CD4-positive, alpha-beta T cell treated with Interleukin-17A for 1 hour (primary cell): ENCODE results near the gene DCAF15.
"Not testable (repeated sequence)": the region's sequence is repeated elsewhere in the genome, so short reads cannot be mapped to it uniquely, and the experiment has no call there.

Experiments
- DNase-seq: peaks from one replicate; pipeline ENCODE4 v3.0.0-alpha.2; 2020

Gene DCAF15, protein sequence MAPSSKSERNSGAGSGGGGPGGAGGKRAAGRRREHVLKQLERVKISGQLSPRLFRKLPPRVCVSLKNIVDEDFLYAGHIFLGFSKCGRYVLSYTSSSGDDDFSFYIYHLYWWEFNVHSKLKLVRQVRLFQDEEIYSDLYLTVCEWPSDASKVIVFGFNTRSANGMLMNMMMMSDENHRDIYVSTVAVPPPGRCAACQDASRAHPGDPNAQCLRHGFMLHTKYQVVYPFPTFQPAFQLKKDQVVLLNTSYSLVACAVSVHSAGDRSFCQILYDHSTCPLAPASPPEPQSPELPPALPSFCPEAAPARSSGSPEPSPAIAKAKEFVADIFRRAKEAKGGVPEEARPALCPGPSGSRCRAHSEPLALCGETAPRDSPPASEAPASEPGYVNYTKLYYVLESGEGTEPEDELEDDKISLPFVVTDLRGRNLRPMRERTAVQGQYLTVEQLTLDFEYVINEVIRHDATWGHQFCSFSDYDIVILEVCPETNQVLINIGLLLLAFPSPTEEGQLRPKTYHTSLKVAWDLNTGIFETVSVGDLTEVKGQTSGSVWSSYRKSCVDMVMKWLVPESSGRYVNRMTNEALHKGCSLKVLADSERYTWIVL

DNA sequence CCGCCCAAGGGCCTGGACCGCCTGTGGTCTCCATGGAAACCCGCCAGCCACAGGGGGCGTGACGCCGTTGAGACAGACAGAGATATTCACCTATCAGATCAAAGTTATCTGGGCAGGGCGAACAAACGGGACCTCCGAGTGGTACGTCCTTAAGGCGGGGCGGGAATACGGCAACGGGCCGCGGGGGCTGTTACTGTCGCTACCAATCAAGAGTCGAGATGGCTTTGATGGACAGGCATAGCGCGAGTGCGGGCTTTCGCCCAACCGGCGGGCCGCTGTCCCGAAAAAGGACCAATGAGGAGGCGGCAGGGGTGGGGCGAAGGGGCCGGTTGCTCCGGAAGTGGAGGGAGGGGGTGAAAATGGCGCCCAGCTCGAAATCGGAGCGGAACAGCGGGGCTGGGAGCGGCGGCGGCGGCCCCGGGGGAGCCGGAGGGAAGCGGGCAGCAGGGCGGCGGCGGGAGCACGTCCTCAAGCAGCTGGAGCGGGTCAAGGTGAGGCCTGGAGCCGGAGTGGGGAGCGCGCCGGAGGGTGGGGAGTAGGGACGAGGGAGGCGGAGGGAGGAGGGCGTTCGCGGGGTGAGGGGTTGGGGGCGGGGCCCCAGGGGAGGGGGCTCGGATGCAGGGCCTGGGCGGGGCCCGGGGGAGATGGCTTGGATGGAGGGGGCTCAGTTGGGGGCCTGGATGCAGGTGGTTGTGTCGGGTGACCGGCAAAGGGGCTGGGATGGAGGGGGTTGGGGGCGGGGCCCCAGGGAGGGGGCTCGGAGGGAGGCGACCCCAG is at the start of gene DCAF15:
Gene DCAF15 (plus strand): TSS at position 356 of the 777 bp plus-strand sequence. CDS start 4 bp downstream, at position 360.
- DNase-seq, result peak; percentile 100

DNA sequence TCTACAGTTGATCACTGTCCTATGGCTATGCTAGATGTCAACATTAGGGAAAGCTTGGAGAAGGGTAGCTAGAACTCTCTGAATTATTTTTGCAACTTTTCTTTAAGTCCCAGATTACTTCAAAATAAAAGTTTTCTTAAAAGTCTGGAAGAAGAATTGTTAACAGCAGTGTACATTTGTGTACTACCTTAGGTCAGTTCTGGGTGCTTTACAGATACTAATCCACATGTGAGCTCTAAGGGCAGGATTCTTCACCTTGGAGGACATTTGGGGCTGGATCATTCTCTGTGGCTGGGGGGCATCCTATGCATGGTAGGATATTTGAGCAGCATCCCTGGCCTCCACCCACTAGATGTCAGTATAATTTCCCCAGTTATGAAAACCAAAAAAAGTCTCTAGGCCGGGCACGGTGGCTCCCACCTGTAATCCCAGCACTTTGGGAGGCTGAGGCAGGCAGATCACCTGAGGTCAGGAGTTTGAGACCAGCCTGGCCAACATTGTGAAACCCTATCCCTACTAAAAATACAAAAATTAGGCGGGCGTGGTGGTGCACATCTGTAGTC is 49.2 kb upstream of the DCAF15 start:
- peak; percentile 57 for DNase-seq

DNA sequence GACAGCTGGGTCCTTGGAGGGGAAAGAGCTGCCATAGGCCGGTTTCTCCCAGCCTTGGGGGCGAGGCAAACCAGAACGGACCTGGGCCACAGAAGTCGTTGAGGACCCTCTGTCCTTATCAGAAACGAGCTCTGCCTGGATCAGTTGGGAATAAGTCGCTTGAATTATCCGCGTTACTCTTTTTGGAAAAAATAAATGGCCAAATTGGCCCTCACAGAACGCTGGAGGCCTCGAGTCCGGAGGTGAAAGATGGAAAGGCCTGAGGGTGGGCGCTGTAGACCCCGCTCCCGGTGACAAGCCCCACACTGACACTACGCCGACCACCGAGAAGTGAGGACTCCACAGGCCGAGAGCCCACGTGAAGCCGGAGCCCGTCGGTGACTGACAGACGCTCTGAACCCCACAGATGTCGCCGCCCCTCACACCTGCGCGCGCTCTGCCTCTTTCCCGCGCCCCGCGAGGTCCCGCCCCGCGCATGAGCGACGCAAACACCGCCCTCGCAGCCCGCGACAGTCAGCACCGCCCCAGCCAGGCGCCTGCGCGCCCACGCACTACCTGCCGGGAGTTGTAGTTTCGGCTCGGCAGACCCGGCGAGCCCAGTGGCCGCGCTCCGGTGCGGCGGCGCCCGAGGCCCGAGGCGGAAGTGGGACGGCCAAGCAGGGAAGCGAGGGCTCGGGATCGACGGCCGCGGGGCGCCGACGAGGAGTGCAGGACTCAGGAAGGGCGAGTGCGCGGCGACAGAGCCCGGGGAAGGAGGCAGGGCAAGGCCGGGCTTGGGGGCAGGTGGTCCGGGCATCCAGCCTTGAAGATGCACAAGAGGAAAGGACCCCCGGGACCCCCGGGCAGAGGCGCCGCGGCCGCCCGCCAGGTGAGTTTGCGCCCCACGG is 46.4 kb upstream of the DCAF15 start, which contains the start of the genes BRME1 and CC2D1A:
Gene BRME1 (minus strand): TSS at position 484 of the 887 bp plus-strand sequence. CDS start 1,225 bp downstream, outside the sequence.
Gene CC2D1A (plus strand): TSS at position 568 of the 887 bp plus-strand sequence. CDS start 241 bp downstream, at position 809.
- DNase-seq, result peak; percentile 94

DNA sequence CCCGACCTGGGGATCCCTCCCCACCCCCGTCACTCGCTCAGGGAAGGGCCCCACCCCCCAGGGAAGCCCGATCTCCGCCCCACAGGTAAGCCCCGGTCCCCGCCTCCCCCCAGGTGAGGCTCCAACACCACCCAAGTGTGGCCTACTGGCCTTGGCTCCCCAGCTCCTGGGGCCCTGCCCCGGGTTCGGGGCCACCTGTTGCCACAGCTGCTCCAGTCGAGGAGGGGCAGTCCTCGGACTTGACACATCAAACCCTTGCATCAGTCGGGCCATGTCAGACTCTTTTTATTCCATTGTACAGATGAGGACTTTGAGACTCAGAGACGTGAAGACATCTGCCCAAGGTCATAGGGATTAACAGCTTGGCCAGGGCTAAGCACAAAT is 45.8 kb upstream of the DCAF15 start:
- peak; percentile 45 for DNase-seq

DNA sequence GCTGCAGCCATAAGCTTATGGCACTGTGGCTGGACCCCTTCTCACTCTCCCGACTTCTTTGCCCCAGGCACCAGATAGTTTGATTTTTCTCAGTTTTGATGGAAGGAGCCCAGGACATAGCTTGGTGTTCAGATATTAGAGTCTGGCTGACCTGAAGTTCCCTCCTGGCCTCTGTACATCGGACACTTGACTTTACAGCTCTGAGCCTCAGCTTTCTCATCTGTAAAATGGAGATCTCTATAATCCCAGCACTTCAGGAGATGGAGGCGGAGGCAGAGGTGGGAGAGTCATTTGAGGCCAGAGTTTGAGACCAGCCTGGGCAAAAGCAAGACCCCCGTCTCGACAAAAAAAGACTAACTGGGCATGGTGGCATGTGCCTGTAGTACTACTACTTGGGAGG is 45.4 kb upstream of the DCAF15 start:
- no peak for DNase-seq

DNA sequence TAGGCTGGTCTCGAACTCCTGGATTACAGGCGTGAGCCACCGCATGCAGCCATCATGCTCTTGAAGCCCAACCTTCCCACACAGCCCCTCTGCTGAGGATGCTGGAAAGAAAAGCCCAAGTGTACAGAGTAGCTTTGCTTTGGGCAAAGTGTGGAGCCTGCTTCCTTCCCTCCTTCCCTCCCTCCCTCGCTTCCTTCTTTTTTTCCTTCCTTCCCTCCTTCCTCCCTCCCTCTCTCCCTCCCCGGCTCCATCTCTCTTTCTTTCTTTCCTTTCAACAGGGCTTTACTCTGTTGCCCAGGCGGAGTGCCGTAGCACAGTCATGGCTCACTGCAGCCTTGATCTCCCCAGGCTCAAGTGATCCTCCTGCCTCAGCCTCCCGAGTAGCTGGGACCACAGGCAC is 43.6 kb upstream of the DCAF15 start:
- no peak for DNase-seq

DNA sequence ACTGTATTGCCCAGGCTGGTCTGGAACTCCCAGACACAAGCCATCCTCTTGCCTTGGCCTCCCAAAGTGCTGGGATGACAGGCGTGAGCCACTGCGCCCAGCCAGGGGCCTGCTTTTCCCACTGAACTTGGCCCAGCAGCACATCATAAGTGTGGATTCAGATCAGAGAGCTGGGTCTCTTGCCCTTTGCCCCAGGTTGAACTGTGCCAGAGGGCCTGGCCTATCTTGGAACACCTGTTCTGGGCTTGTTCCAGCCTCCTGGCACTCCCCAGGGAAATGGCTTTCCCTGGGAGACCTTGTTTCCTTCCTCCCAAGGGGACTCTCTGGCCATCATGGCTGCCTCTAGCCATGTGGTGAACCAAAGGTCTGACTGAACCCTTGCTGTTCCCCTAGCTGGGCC is 42.9 kb upstream of the DCAF15 start:
- DNase-seq, result no peak

DNA sequence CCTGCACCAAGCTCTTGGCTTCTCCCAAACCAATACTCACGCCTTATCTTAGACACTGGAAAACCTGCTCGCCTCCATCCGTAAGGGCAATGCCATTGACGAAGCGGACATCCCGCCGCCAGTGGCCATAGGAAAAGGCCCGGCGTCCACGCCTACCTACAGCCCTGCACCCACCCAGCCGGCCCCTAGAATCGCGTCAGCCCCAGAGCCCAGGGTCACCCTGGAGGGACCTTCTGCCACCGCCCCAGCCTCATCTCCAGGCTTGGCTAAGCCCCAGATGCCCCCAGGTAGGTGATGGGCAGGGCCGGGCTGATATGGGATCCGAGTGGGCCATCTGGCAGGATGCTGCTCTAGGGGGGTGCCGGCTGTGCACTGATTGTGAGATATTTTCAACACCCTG is 39.0 kb upstream of the DCAF15 start:
- DNase-seq, result no peak

DNA sequence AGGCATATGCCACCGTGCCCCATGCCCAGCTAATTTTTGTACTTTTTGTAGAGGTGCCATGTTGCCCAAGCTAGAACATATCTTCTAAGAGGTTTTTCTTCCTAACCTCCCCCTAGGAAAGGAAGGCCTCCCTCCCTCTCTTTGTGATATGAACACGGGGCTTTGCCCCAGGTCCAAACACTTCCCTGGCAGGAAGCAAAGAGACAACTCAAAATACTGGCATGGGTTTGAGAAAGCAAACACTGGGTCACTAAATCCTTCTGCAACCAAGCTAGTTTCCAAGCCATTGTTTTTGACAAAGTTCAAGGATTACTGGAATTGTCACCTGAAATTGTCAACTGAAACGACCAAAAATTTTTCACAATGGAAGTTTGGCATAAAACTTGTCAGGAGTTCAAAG is 37.5 kb upstream of the DCAF15 start:
- DNase-seq, result no peak

DNA sequence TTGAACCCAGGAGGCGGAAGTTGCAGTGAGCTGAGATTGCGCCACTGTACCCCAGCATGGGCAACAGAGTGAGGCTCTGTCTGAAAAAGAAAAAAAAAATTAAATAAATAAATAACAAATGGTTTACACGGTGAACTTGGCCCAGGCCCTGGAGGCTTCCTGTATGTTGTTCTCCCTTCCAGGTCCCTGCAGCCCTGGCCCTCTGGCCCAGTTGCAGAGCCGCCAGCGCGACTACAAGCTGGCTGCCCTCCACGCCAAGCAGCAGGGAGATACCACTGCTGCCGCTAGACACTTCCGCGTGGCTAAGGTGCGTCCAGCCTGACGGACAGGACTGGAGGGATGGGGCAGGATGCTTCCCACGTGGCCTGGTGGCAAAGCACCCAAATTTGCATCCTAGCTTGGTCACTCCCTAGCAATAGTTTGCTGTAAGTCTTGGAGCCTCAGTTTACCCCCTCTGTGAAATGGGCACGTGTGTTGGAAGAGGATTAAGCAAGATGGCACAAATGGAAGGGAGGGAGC is 34.4 kb upstream of the DCAF15 start:
- DNase-seq, result no peak

DNA sequence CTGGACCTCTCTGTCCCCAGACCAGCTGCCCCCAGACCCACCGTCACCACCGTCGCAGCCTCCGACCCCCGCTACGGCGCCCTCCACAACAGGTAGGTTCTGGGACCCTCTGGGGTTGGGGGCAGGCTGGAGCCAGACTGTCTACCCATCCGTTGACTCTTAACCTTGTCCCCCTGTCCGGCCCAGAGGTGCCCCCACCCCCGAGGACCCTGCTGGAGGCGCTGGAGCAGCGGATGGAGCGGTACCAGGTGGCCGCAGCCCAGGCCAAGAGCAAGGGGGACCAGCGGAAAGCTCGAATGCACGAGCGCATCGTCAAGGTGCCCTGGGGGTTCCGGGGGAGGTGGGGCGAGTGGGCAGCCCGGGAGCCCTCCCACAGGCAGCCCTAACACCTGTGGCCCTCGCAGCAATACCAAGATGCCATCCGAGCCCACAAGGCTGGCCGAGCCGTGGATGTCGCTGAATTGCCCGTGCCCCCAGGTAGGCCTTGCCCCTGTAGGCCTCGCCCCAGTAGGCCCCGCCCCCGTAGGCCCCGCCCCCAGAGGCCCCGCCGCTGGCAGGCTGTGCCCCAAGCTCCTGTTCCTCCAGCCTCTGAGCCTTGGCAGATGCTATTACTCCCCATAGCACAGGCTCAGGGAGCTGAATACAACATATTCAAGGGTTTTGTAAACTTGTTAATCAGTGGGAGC is 33.4 kb upstream of the DCAF15 start:
- DNase-seq, result no peak

DNA sequence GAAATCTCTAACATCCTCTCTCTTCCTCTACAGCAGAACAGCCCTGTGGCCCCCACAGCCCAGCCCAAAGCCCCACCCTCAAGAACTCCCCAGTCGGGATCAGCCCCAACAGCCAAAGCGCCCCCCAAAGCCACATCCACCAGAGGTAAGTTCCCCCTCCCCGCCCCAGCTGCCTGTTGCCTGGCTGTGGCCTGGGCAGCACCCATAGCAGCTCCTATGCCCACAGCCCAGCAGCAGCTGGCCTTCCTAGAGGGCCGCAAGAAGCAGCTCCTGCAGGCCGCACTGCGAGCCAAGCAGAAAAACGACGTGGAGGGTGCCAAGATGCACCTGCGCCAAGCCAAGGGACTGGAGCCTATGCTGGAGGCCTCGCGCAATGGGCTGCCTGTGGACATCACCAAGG is 31.8 kb upstream of the DCAF15 start:
- DNase-seq, result no peak

DNA sequence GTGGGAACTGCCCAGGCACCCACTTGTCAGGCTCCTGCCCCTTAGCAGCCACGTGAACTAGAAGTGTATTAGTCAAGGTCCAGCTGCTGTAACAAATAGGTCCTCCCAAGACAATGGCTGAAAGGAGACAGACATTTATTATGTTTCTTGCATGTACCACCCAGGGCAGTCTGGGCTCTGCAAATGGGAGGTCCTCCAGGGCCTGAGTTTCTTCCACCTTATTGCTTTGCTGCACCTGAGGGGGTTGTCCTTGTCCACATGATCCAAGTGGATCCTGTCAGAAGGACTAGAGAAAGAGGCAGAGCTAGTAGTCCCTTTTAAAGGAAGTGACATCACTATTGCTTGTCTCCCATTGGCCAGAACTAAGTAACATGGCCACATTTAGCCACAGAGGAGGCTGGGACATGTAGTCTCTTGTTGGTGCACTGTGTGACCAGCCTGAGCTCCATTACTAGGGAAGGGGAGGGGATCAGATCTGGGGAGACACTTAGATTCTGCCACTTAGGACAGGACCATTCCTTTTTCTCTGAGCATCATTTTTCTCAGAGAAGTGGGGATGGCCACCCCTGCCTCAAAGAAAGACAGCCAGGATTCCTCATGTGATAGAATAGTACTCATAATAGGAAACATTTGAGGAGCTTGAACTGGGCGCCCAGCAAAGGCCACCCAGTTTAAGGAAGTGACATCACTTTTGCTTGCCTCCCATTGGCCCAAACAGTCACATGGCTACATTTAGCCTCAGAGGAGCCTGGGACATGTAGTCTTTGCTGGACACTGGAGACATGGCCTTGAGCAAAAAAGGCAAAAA is 31.2 kb upstream of the DCAF15 start:
- DNase-seq, result peak; percentile 46

DNA sequence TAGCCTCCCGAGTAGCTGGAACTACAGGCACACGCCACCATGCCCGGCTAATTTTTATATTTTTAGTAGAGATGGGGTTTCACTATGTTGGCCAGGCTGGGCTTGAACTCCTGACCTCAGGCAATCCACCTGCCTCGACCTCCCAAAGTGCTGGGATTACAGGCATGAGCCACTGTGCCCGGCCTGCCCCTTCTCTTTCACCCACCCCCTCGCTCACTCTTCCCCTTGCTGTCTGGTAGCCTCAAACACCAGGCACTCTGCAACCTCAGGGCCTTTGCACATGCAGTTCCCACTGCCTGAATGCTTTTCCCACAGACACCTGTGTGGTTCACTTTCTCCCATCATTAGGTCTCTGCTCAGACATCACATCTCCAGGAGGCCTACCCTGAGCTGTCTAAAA is 30.2 kb upstream of the DCAF15 start:
- DNase-seq, result not testable (repeated sequence)

DNA sequence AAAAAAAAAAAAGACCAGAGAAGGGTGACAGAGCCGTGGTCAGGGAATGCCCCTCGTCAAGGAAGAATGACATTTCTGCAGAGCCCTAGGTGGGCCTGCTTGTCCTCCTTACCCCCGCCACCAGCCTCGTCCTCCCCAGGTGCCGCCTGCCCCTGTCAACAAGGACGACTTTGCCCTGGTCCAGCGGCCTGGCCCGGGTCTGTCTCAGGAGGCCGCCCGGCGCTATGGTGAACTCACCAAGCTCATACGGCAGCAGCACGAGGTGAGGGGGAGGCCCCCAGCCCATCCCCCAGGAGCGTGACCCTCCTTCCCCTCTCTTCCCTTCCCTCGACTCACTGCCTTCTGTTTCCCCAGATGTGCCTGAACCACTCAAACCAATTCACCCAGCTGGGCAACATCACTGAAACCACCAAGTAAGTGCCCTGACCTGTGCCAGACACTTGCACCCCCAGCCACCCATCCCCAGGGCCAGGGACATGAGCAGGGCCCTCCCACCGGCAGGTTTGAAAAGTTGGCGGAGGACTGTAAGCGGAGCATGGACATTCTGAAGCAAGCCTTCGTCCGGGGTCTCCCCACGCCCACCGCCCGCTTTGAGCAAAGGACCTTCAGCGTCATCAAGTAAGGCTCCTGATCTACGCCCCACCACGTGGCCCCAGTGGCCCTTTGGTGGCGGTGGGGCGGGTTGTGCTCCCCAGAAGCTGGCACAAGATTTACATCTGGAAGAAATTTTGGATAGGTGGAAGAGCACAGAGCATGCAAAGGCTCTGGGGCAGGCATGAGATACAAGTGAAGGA is 28.9 kb upstream of the DCAF15 start:
- no peak for DNase-seq

DNA sequence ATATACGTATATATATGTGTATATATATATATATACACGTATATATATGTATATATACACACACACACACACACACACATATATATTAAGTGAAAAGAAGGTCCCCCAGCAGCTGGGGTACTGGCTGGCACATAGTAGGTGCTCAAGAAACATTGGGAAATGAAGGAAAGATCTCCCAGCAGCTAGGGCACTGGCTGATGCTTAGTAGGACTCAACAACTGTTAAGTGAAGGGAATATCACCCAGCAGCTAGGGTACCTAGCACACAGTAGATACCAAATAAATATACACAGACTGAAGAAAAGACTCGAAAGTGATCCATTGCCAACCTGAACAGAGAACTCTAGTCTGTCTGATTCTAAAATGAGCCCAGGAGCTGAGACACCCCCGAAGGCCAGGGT is 26.3 kb upstream of the DCAF15 start:
- no peak for DNase-seq

DNA sequence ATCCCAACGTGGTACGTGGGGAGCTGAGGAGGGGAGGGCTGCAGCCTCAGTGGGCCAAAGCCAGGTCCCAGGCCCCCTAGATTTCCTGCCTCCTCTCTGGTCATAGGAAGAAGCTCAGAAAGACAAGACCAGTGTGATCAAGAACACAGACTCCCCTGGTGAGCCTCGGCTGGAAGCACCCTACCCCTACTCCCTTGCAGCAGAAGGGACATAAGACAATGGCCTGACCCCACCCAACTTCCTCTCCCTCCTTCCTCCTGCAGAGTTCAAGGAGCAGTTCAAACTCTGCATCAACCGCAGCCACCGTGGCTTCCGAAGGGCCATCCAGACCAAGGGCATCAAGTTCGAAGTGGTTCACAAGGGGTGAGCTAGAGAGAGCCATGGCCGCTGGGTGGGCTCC is 25.6 kb upstream of the DCAF15 start:
- no peak for DNase-seq

DNA sequence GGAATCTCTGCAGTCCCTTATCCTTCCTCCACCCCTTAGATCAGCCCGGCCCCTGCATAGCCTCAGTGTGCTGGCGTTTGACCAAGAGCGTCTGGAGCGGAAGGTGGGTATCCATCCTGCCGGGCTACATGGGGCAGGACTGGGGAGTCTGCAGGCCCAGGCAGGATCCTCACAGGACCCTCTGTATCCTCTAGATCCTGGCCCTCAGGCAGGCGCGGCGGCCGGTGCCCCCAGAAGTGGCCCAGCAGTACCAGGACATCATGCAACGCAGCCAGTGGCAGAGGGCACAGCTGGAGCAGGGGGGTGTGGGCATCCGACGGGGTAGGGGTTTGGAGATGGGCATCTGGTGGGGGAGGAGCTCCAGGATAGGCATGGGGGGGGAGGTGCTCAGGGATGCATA is 23.0 kb upstream of the DCAF15 start:
- DNase-seq, result no peak

DNA sequence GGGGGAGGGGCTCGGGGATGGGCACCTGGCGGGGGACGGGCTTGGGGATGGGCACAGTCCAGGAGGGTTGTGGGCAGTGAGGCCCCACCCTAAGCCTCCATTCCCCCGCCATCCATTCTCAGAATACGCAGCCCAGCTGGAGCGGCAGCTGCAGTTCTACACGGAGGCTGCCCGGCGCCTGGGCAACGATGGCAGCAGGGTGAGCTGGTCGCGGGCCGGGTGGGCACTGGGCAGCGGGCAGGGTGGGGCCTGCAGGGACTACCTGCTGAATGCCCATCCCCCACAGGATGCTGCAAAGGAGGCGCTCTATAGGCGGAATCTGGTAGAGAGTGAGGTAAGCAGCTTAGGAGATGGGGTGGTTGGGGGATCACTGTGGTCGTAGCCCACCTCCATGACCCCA is 22.4 kb upstream of the DCAF15 start:
- no peak for DNase-seq

DNA sequence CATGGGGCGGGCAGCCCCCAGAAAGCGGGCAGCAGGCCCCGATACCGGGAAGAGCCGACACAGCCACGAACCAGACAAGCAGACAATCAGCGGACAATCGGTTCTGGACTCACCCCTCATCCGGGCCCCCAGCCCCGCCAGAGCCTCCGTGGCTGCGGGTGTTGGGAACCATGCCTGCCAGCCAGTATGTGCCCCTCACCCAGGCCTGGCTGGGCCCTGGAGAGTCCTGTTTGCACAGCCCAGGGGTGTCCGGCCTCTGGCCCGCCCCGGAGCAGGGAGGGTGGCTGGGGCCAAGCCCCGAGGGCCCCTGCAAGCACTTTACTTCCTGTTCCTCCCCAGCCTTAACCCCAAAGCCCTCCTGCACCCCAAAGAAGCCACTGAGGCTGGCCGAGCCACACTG is 21.9 kb upstream of the DCAF15 start:
- no peak for DNase-seq
